Hepatocyte (in vitro differentiated cells): ENCODE results near the gene TUBGCP4.

Experiments used
- EZH2 ChIP-seq: fragments of 200-600 bp; sonication (generic); IDR thresholded peaks from 2 replicates; pipeline ENCODE4 v1.6.1; 2016; ENCODE audit warnings: antibody characterized with exemption, mild to moderate bottlenecking, borderline replicate concordance
- EZH2phosphoT487 ChIP-seq: fragments of 200-600 bp; sonication (generic); IDR thresholded peaks from one replicate; pipeline ENCODE4 v1.6.1; 2018; ENCODE audit warnings: antibody characterized with exemption, mild to moderate bottlenecking, low read depth, moderate library complexity; ENCODE audit not compliant: unreplicated experiment, severe bottlenecking
- TF ChIP-seq, protein P1 (sequence below): fragments of 200-600 bp; sonication (generic); IDR thresholded peaks from 2 replicates; pipeline ENCODE4 v1.5.1; 2016; ENCODE audit warnings: antibody characterized with exemption, mild to moderate bottlenecking; ENCODE audit not compliant: poor library complexity

DNA sequence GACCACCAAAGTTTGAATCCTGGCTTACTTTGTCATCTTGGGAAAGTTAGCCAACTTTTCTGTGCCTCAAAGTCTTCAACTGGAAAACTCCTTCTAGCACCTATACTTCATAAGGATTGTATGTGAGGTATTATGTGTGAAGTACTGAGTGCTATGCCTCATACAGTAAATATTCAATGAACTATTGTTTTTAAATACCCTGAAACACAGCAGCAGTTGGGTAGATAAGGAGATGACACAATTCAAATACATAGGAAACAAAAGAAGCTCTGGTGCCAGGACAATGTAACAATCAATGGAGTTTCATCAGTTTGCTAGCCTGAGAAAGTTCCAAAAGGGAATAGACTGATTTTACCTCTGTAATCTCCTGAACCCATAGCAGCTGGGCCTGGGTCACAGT lies 43.3 kb downstream of the TUBGCP4 start:
- TF ChIP-seq, protein P1, sequence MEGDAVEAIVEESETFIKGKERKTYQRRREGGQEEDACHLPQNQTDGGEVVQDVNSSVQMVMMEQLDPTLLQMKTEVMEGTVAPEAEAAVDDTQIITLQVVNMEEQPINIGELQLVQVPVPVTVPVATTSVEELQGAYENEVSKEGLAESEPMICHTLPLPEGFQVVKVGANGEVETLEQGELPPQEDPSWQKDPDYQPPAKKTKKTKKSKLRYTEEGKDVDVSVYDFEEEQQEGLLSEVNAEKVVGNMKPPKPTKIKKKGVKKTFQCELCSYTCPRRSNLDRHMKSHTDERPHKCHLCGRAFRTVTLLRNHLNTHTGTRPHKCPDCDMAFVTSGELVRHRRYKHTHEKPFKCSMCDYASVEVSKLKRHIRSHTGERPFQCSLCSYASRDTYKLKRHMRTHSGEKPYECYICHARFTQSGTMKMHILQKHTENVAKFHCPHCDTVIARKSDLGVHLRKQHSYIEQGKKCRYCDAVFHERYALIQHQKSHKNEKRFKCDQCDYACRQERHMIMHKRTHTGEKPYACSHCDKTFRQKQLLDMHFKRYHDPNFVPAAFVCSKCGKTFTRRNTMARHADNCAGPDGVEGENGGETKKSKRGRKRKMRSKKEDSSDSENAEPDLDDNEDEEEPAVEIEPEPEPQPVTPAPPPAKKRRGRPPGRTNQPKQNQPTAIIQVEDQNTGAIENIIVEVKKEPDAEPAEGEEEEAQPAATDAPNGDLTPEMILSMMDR: no peak
- TF ChIP-seq EZH2phosphoT487 (no peak), EZH2 (no peak)
